H9 (cell line): Measurements from ENCODE around the gene TBC1D9. TPM values are rescaled to one million over a fixed set of nuclear protein-coding genes. Genes with fewer than 3 reads are reported as not detected.

ENCODE experiments used
- DNase-seq: peaks from one replicate; pipeline ENCODE4 v3.0.0-alpha.2; 2017
- H2AFZ ChIP-seq: one replicate; pipeline ENCODE4 v1.6.1; 2013; ENCODE audit warnings: mild to moderate bottlenecking, low read length, control low read depth, moderate library complexity
- H2AK5ac ChIP-seq: 2 replicates; pipeline ENCODE4 v1.6.1; 2013; ENCODE audit warnings: low read length, control low read depth, mixed read lengths; ENCODE audit not compliant: insufficient read length
- H2BK120ac ChIP-seq: one replicate; pipeline ENCODE4 v1.6.1; 2013; ENCODE audit warnings: low read depth, mild to moderate bottlenecking, low read length, control low read depth, inconsistent platforms; ENCODE audit not compliant: poor library complexity, severe bottlenecking
- H2BK12ac ChIP-seq: 2 replicates; pipeline ENCODE4 v1.6.1; 2013; ENCODE audit warnings: low read length, control low read depth, mixed read lengths, low read depth; ENCODE audit not compliant: insufficient read length
- H2BK15ac ChIP-seq: 2 replicates; pipeline ENCODE4 v1.6.1; 2013; ENCODE audit warnings: low read depth, low read length, control low read depth
- H2BK20ac ChIP-seq: one replicate; pipeline ENCODE4 v1.6.1; 2013; ENCODE audit warnings: low read depth, mild to moderate bottlenecking, low read length, control low read depth, inconsistent platforms; ENCODE audit not compliant: poor library complexity, severe bottlenecking
- H2BK5ac ChIP-seq: 2 replicates; pipeline ENCODE4 v1.6.1; 2013; ENCODE audit warnings: low read length, control low read depth, mixed read lengths; ENCODE audit not compliant: insufficient read length
- H3K14ac ChIP-seq: 2 replicates; pipeline ENCODE4 v1.6.1; 2013; ENCODE audit warnings: low read length, control low read depth; ENCODE audit not compliant: insufficient read depth
- H3K18ac ChIP-seq: 2 replicates; pipeline ENCODE4 v1.6.1; 2013; ENCODE audit warnings: low read depth, mild to moderate bottlenecking, mixed read lengths, low read length, control low read depth; ENCODE audit not compliant: insufficient read length
- H3K23ac ChIP-seq: 2 replicates; pipeline ENCODE4 v1.6.1; 2013; ENCODE audit warnings: low read length, control low read depth, mixed read lengths, low read depth; ENCODE audit not compliant: insufficient read length
- H3K23me2 ChIP-seq: 2 replicates; pipeline ENCODE4 v1.6.1; 2013; ENCODE audit warnings: low read depth, mild to moderate bottlenecking, mixed read lengths, low read length, control low read depth; ENCODE audit not compliant: insufficient read length, poor library complexity, severe bottlenecking
- H3K27ac ChIP-seq: 2 replicates; pipeline ENCODE4 v1.5.1; 2013; ENCODE audit warnings: low read length, control low read depth, mixed read lengths, low read depth; ENCODE audit not compliant: insufficient read length
- H3K27me3 ChIP-seq: 2 replicates; pipeline ENCODE4 v1.6.1; 2013; ENCODE audit warnings: low read length, control low read depth, inconsistent platforms; ENCODE audit not compliant: insufficient read depth
- H3K4ac ChIP-seq: 2 replicates; pipeline ENCODE4 v1.6.1; 2013; ENCODE audit warnings: low read depth, mild to moderate bottlenecking, control low read depth, inconsistent platforms, low read length, moderate library complexity
- H3K4me1 ChIP-seq: 2 replicates; pipeline ENCODE4 v1.6.1; 2013; ENCODE audit warnings: low read length, control low read depth, inconsistent platforms; ENCODE audit not compliant: insufficient read depth
- H3K4me2 ChIP-seq: 2 replicates; pipeline ENCODE4 v1.6.1; 2013; ENCODE audit warnings: low read length, control low read depth, mixed read lengths; ENCODE audit not compliant: insufficient read length, insufficient read depth
- H3K56ac ChIP-seq: 2 replicates; pipeline ENCODE4 v1.6.1; 2013; ENCODE audit warnings: low read depth, mild to moderate bottlenecking, mixed read lengths, low read length, control low read depth; ENCODE audit not compliant: insufficient read length
- H3K79me1 ChIP-seq: 2 replicates; pipeline ENCODE4 v1.6.1; 2013; ENCODE audit warnings: low read depth, mild to moderate bottlenecking, moderate library complexity, low read length, control low read depth, inconsistent platforms; ENCODE audit not compliant: insufficient read depth, poor library complexity, severe bottlenecking
- H3K79me2 ChIP-seq: 2 replicates; pipeline ENCODE4 v1.6.1; 2013; ENCODE audit warnings: low read length, control low read depth, inconsistent platforms; ENCODE audit not compliant: insufficient read depth
- H3K9ac ChIP-seq: 2 replicates; pipeline ENCODE4 v1.6.1; 2013; ENCODE audit warnings: low read length, control low read depth, mixed read lengths; ENCODE audit not compliant: insufficient read length; ENCODE audit errors: extremely low read depth
- H3K9me3 ChIP-seq: one replicate; pipeline ENCODE4 v1.6.1; 2013; ENCODE audit warnings: low read depth, low read length, inconsistent platforms; ENCODE audit not compliant: control insufficient read depth
- H3T11ph ChIP-seq: one replicate; pipeline ENCODE4 v1.6.1; 2013; ENCODE audit warnings: mild to moderate bottlenecking, low read length, control low read depth, inconsistent platforms
- H4K20me1 ChIP-seq: one replicate; pipeline ENCODE4 v1.6.1; 2013; ENCODE audit not compliant: control insufficient read depth, insufficient read length, insufficient read depth
- H4K5ac ChIP-seq: 2 replicates; pipeline ENCODE4 v1.6.1; 2013; ENCODE audit warnings: low read depth, mild to moderate bottlenecking, mixed read lengths, low read length, control low read depth; ENCODE audit not compliant: insufficient read length
- H4K8ac ChIP-seq: replicated peaks from 2 replicates; pipeline ENCODE4 v1.6.1; 2013; ENCODE audit warnings: low read length, control low read depth, mixed read lengths, low read depth; ENCODE audit not compliant: insufficient read length
- H4K91ac ChIP-seq: 2 replicates; pipeline ENCODE4 v1.6.1; 2013; ENCODE audit warnings: low read depth, mild to moderate bottlenecking, moderate library complexity, mixed read lengths, low read length, control low read depth; ENCODE audit not compliant: insufficient read length
- H3K27ac Mint-ChIP-seq, 3 experiments: 2 replicates in 2 of 3; 3 replicates in 1 of 3; pipeline ENCODE4 v1.8.0; 2020 to 2021; ENCODE audit warnings: mixed read lengths in 3 of 3, mild to moderate bottlenecking in 1 of 3, moderate library complexity in 1 of 3
- H3K27me3 Mint-ChIP-seq: 2 replicates; pipeline ENCODE4 v1.8.0; 2021; ENCODE audit warnings: low read depth, mild to moderate bottlenecking, moderate library complexity, mixed read lengths
- H3K36me3 Mint-ChIP-seq, 3 experiments: 2 replicates in 2 of 3; 3 replicates in 1 of 3; pipeline ENCODE4 v1.8.0; 2020 to 2021; ENCODE audit warnings: low read depth in 3 of 3, mixed read lengths in 3 of 3; ENCODE audit not compliant: insufficient read depth in 1 of 3
- H3K4me1 Mint-ChIP-seq, 2 experiments: 2 replicates each; pipeline ENCODE4 v1.8.0; 2020; ENCODE audit warnings: mixed read lengths in 2 of 2
- H3K4me3 Mint-ChIP-seq, 2 experiments: 2 replicates in 1 of 2; 3 replicates in 1 of 2; pipeline ENCODE4 v1.8.0; 2020 to 2021; ENCODE audit warnings: mild to moderate bottlenecking in 2 of 2, mixed read lengths in 2 of 2, moderate library complexity in 1 of 2
- H3K9me3 Mint-ChIP-seq, 2 experiments: 2 replicates in 1 of 2; 3 replicates in 1 of 2; pipeline ENCODE4 v1.8.0; 2020; ENCODE audit warnings: mild to moderate bottlenecking in 2 of 2, mixed read lengths in 2 of 2, moderate library complexity in 1 of 2
- CTCF ChIP-seq: fragments of 200-600 bp; sonication (generic); conservative IDR thresholded peaks from 3 replicates; pipeline ENCODE4 v1.8.0; 2021; ENCODE audit warnings: antibody characterized with exemption, mild to moderate bottlenecking
- WGBS: extraction: QIAGEN DNeasy Blood & Tissue Kit; methylation state at CpG from one replicate; pipeline ENCODE4 v1.1.7; 2013; ENCODE audit warnings: missing lambda C conversion rate, low lambda C conversion rate, mixed read lengths; ENCODE audit not compliant: insufficient read length; ENCODE audit errors: extremely low coverage; 5-methylcytosine and 5-hydroxymethylcytosine counted together
- total RNA-seq: library from RNA; stranded (reverse); gene quantifications from 2 replicates; pipeline ENCODE4 v1.2.1, GENCODE V29; 2021

TBC1D9 gene
- total RNA-seq, 1 experiment from 2014 or later: 0.63 TPM

GRCh38 chr4:140628016-140628415 lies 128.2 kb downstream of the TBC1D9 start:
- H3K4me1 Mint-ChIP-seq: peaks cover 6 to 7% of the 10 kb centered on the region in 2 experiments; a peak in 3 of 4 replicates
- H3K27me3 Mint-ChIP-seq: no peaks in the 10 kb centered on the region
- H2BK20ac ChIP-seq: no peak overlapping the region
- H3K79me2 ChIP-seq: no peaks in the 10 kb centered on the region
- H3K14ac ChIP-seq: no peak overlapping the region
- no peak overlapping the region for H4K91ac ChIP-seq
- no peak overlapping the region for H3K9ac ChIP-seq
- no peak overlapping the region for H2AK5ac ChIP-seq
- H3K4me2 ChIP-seq: no peak overlapping the region
- H3K36me3 Mint-ChIP-seq: no peaks in the 10 kb centered on the region; a peak in 1 of 7 replicates
- H2BK12ac ChIP-seq: no peak overlapping the region
- H2BK15ac ChIP-seq: no peak overlapping the region
- no peak overlapping the region for H2AFZ ChIP-seq
- H3K4me1 ChIP-seq: no peaks in the 10 kb centered on the region
- WGBS: no CpG with 5 or more reads among the region's 2 CpGs
- no peak overlapping the region for H3K23ac ChIP-seq
- no peak overlapping the region for H2BK120ac ChIP-seq
- no peak overlapping the region for H3K56ac ChIP-seq
- no peak overlapping the region for H2BK5ac ChIP-seq
- H3T11ph ChIP-seq: no peak overlapping the region
- no peak for DNase-seq
- no peak overlapping the region for H4K8ac ChIP-seq
- no peak overlapping the region for H4K5ac ChIP-seq
- H3K23me2 ChIP-seq: no peaks in the 10 kb centered on the region
- H3K79me1 ChIP-seq: no peaks in the 10 kb centered on the region
- H3K9me3 ChIP-seq: no peaks in the 10 kb centered on the region
- no peaks in the 10 kb centered on the region for H3K9me3 Mint-ChIP-seq
- H3K4me3 Mint-ChIP-seq: no peak overlapping the region
- H3K4ac ChIP-seq: no peak overlapping the region
- no peak overlapping the region for H3K27ac ChIP-seq
- no peaks in the 10 kb centered on the region for H3K27me3 ChIP-seq
- TF ChIP-seq CTCF: no peak
- no peak overlapping the region for H3K18ac ChIP-seq
- no peaks in the 10 kb centered on the region for H4K20me1 ChIP-seq
- no peak overlapping the region for H3K27ac Mint-ChIP-seq
